Adrenal gland (tissue), 12 donors: ENCODE measurements around the gene RUVBL1. TPM values are rescaled to one million over a fixed set of nuclear protein-coding genes. Genes with fewer than 3 reads are reported as not detected.

Experiments used
- DNase-seq, 7 donors: peaks; one replicate each; pipeline ENCODE4 v3.0.0-alpha.2; 2019 to 2020
- H3K27ac ChIP-seq, 5 donors: fragments of 200-600 bp; sonication (generic) in 4 of 5; 1 replicate in 3 of 5; 2 replicates in 2 of 5; pipeline versions ENCODE4 v1.5.1 to v1.8.0; 2016 to 2020; ENCODE audit warnings: mild to moderate bottlenecking in 1 of 5
- H3K27me3 ChIP-seq: fragments of 200-600 bp; 2 replicates; pipeline ENCODE4 v1.8.0; 2021
- H3K36me3 ChIP-seq, 2 donors: fragments of 200-600 bp; replicated peaks in 1 of 2; 1 replicate in 1 of 2; 2 replicates in 1 of 2; pipeline versions ENCODE4 v1.5.1 to v1.8.0; 2018 to 2022
- H3K4me1 ChIP-seq, 2 donors: fragments of 200-600 bp; replicated peaks in 1 of 2; 1 replicate in 1 of 2; 2 replicates in 1 of 2; pipeline versions ENCODE4 v1.5.1 to v1.8.0; 2018 to 2021
- H3K4me3 ChIP-seq, 4 donors: fragments of 200-600 bp; sonication (generic) in 3 of 4; one replicate each; pipeline ENCODE4 v1.5.1; 2016 to 2018
- H3K9me3 ChIP-seq, 3 donors: fragments of 200-600 bp; sonication (generic) in 1 of 3; replicated peaks in 1 of 3; 1 replicate in 2 of 3; 2 replicates in 1 of 3; pipeline versions ENCODE4 v1.5.1 to v1.8.0; 2016 to 2021
- POLR2A ChIP-seq, 2 donors: fragments of 450-650 bp; IDR thresholded peaks; one replicate each; pipeline ENCODE4 v1.6.1; 2017; ENCODE audit warnings: antibody characterized with exemption in 2 of 2, mild to moderate bottlenecking in 2 of 2, moderate library complexity in 1 of 2
- WGBS, 4 donors: extraction: QIAGEN DNeasy Blood & Tissue Kit in 2 of 4; methylation state at CpG; one replicate each; pipeline versions ENCODE4 v1.1.5 to v1.1.7; 2013 to 2017; 5-methylcytosine and 5-hydroxymethylcytosine counted together
- intact Hi-C, 2 donors: fragments of 100-400 bp; cut with DNase I; formaldehyde crosslinking; loops; one replicate each; pipeline versions ENCODE4 v1.14.1 to v1.15.0; 2022 to 2023
- polyA plus RNA-seq, 3 donors: library from polyadenylated mRNA; stranded (reverse); fragments of 200-250 nt in 2 of 3; fragments of 350-450 nt in 1 of 3; fragmentation: Illumina TruSeq in 1 of 3; extraction: RNeasy Lipid Tissue Mini Kit (QIAGEN cat#74804) in 1 of 3; gene quantifications; one replicate each; pipeline ENCODE4 v1.2.3, GENCODE V29; 2013 to 2014
- small RNA-seq, 2 donors: library from RNA; depleted of rRNA; stranded (forward); fragments of <200 nt; gene quantifications; one replicate each; pipeline ENCODE3, GENCODE V24; 2016
- total RNA-seq, 9 donors: library from RNA; depleted of rRNA in 4 of 9; stranded (reverse); fragments of >200 nt in 4 of 9; fragments of 120-200 nt in 1 of 9; fragmentation: NEBNext Ultra II Directional in 1 of 9; extraction: Animal tissue kit (Norgen Biotek cat#: 25700) in 1 of 9; gene quantifications; one replicate each; pipeline versions ENCODE4 v1.1.0 to v1.2.4, GENCODE V29; 2013 to 2023
- TF ChIP-seq, protein P1 (sequence below), 6 experiments: fragments of 450-650 bp in 4 of 6; fragments of 200-600 bp in 2 of 6; sonication (generic) in 1 of 6; IDR thresholded peaks; 1 replicate in 5 of 6; 2 replicates in 1 of 6; pipeline versions ENCODE4 v1.5.1 to v1.8.0; 2016 to 2021; ENCODE audit warnings: antibody characterized with exemption in 6 of 6, mild to moderate bottlenecking in 2 of 6, moderate library complexity in 1 of 6
- donor health status: healthy with polysubstance abuse.
- donor health status: Bipolar disorder and iron deficiency.
- donor health status: DM: yes; HTN: yes; CAD: no.
- donor health status: DM: no; HTN: no; CAD: no.
- donor health status: DM: no; HTN: no; CAD: no.
- donor health status: DM: yes; HTN: yes; CAD: no.

The RUVBL1 gene
- total and polyA plus RNA-seq, 12 donors, result 7.9 to 57.3 (median 25.4) TPM

DNA sequence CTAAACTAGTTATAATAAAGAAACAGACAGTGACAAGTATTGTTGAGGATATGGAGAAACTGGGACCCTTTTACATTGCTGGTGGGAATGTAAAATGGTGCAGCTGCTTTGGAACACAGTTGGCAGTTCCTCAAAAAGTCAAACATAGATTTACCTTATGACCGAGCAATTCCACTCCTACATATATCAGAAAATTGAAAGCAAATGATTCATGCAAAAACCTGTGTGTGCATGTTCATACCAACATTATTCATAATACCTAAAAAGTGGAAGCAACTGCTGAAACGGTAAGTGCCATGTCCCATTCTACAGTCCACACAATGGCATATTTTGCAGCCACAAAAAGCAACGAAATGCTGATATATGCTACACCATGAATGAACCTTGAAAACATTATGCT, 83.6 kb downstream of the RUVBL1 start:
- 77 to 88% (median 85%) methylated on average over 3 of the region's 3 CpGs for WGBS, 4 donors
- H3K4me3 ChIP-seq, result no peak overlapping the region
- no peaks in the 10 kb centered on the region for H3K36me3 ChIP-seq
- H3K4me1 ChIP-seq, result no peaks in the 10 kb centered on the region
- TF ChIP-seq, protein P1, sequence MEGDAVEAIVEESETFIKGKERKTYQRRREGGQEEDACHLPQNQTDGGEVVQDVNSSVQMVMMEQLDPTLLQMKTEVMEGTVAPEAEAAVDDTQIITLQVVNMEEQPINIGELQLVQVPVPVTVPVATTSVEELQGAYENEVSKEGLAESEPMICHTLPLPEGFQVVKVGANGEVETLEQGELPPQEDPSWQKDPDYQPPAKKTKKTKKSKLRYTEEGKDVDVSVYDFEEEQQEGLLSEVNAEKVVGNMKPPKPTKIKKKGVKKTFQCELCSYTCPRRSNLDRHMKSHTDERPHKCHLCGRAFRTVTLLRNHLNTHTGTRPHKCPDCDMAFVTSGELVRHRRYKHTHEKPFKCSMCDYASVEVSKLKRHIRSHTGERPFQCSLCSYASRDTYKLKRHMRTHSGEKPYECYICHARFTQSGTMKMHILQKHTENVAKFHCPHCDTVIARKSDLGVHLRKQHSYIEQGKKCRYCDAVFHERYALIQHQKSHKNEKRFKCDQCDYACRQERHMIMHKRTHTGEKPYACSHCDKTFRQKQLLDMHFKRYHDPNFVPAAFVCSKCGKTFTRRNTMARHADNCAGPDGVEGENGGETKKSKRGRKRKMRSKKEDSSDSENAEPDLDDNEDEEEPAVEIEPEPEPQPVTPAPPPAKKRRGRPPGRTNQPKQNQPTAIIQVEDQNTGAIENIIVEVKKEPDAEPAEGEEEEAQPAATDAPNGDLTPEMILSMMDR (IDR thresholded peaks at IDR 0.05), result no peak
- no peak for TF ChIP-seq POLR2A (IDR thresholded peaks at IDR 0.05)
- no peaks in the 10 kb centered on the region for H3K27me3 ChIP-seq
- DNase-seq, result no peak
- H3K27ac ChIP-seq, result no peak overlapping the region
- no peaks in the 10 kb centered on the region for H3K9me3 ChIP-seq
- intact Hi-C loops, result no loop called here

DNA sequence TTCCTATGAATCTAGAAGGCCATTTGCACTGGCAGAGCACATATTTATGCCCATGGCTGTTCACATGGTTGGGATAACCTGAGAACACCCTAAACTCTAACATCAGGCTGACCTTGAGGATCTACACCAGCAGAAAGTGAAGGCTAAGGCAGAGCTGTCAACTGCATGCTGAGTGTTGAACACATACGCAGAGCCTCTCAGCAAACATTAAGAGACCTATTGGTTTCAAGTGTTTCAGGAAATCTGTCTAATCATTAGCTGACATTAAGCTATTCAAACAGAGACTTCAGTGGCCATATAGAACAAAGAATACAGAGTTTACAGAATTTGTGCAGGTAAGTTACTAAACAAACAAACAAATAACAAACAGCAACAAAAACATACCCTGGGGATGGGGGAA, 87.5 kb downstream of the RUVBL1 start:
- H3K4me1 ChIP-seq, result no peaks in the 10 kb centered on the region
- H3K36me3 ChIP-seq, result no peaks in the 10 kb centered on the region
- 50 to 93% (median 89%) methylated on average over 1 of the region's 1 CpG for WGBS, 4 donors
- H3K27ac ChIP-seq, result no peak overlapping the region
- no peak for DNase-seq
- H3K9me3 ChIP-seq, result no peaks in the 10 kb centered on the region
- H3K27me3 ChIP-seq, result no peaks in the 10 kb centered on the region
- TF ChIP-seq POLR2A (IDR thresholded peaks at IDR 0.05), result no peak
- TF ChIP-seq, protein P1 (IDR thresholded peaks at IDR 0.05), result no peak
- intact Hi-C loops, result no loop called here
- no peak overlapping the region for H3K4me3 ChIP-seq

DNA sequence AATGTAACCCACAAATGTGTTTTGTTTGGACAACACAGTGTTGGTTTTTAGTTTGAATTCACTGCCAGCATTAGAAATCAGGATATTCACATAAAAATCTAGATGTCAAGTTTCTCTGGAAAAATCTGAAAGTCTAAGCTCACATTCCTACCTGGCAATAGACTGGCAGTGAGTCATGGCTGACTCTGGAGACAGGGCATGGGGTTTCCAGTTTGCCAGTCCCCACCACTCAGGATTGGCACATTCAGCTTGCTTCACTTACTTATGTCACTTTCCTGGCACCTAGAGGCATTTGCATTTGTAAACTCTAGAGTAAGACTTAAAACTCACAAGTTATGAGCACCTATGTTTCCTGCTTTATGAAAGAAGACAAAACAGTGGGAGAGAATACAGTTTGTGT, 90.5 kb downstream of the RUVBL1 start:
- Histone ChIP-seq H3K9me3 (no peaks in the 10 kb centered on the region), H3K36me3 (no peaks in the 10 kb centered on the region), H3K27ac (no peak overlapping the region), H3K27me3 (no peaks in the 10 kb centered on the region), H3K4me3 (no peak overlapping the region), H3K4me1 (no peaks in the 10 kb centered on the region)
- intact Hi-C loops, result no loop called here
- DNase-seq, result no peak
- TF ChIP-seq, protein P1 (IDR thresholded peaks at IDR 0.05), result no peak
- no peak for TF ChIP-seq POLR2A (IDR thresholded peaks at IDR 0.05)

Small RNA genes within 50 kb of the gene (small RNA-seq; reads per million reads assigned to genes)
- gene RNU2-37P, result 0.17 to 0.36 reads per million in 2 donors
- gene RNU6-823P, result 0 reads per million in 2 donors

Other genes with a start within 250 kb of the RUVBL1 start
- gene KBTBD12, start 208.6 kb downstream of the RUVBL1 start, total RNA-seq, result under 1 TPM; 0.07 to 0.95 (median 0.33) TPM
- gene KBTBD12, start 208.6 kb downstream of the RUVBL1 start, polyA plus RNA-seq, result under 1 TPM; 0.24 to 0.57 (median 0.55) TPM
- 100 to 1,000 TPM; 136 to 443 (median 213) TPM for gene SEC61A1, start 71.4 kb downstream of the RUVBL1 start, total RNA-seq
- 100 to 1,000 TPM; 131 to 358 (median 139) TPM for gene SEC61A1, start 71.4 kb downstream of the RUVBL1 start, polyA plus RNA-seq
- gene EEFSEC, start 29.7 kb upstream of the RUVBL1 start, total RNA-seq, result 10 to 100 TPM in 7 of 9 donors, 1 to 10 TPM in 2; 5.5 to 15.6 (median 11.3) TPM
- 1 to 10 TPM; 8.6 to 9.7 (median 9.3) TPM for gene EEFSEC, start 29.7 kb upstream of the RUVBL1 start, polyA plus RNA-seq